Panc1 (cell line): ENCODE measurements around the gene PBRM1. TPM values are rescaled to one million over a fixed set of nuclear protein-coding genes. Genes with fewer than 3 reads are reported as not detected.

Source experiments
- ATAC-seq: fragments of 200-7000 bp; cut with Tn5 transposase; 2 replicates; pipeline ENCODE4 v1.9.1; 2020; ENCODE audit warnings: mild to moderate bottlenecking, moderate library complexity
- BruUV-seq: library from RNA; stranded (reverse); fragments of 400-500 nt; replicated peaks from 2 replicates; lab custom pipeline; 2021; lab: Mats Ljungman, UMichigan
- CTCF ChIA-PET: fragments of 300-600 bp; sonication (Branson Sonifier 250); formaldehyde crosslinking; loops from one replicate; lab custom pipeline; 2022; ENCODE audit warnings: antibody characterized with exemption; lab: Charles Lee
- POLR2A ChIA-PET: fragments of 300-600 bp; sonication (Branson Sonifier 250); formaldehyde crosslinking; loops from one replicate; lab custom pipeline; 2022; ENCODE audit warnings: antibody characterized with exemption; lab: Charles Lee
- DNase-seq: peaks from one replicate; pipeline ENCODE4 v3.0.0-alpha.2; 2010; ENCODE audit warnings: low read depth, low spot score
- H3K27ac ChIP-seq: 2 replicates; pipeline ENCODE4 v1.5.1; 2011; ENCODE audit warnings: mild to moderate bottlenecking, low read length, inconsistent platforms
- H3K27me3 ChIP-seq: fragments of 200-500 bp; sonication (Bioruptor generic); 2 replicates; pipeline ENCODE4 v1.6.0; 2014; ENCODE audit warnings: low read length, inconsistent platforms; ENCODE audit not compliant: control insufficient read depth, insufficient read depth
- H3K36me3 ChIP-seq: fragments of 200-500 bp; sonication (Bioruptor generic); 2 replicates; pipeline ENCODE4 v1.5.1; 2014; ENCODE audit warnings: inconsistent platforms, mild to moderate bottlenecking, low read length, moderate library complexity; ENCODE audit not compliant: control insufficient read depth, insufficient read depth
- H3K4me1 ChIP-seq: 2 replicates; pipeline ENCODE4 v1.5.1; 2011; ENCODE audit warnings: inconsistent platforms, mild to moderate bottlenecking, low read length, moderate library complexity; ENCODE audit not compliant: control insufficient read depth, insufficient read depth
- H3K4me3 ChIP-seq, 2 experiments: 2 replicates each; pipeline ENCODE4 v1.5.1; 2011 to 2012; ENCODE audit warnings: low read depth in 2 of 2, low read length in 2 of 2, mild to moderate bottlenecking in 2 of 2, inconsistent platforms in 1 of 2, moderate library complexity in 1 of 2
- H3K9me3 ChIP-seq: fragments of 200-500 bp; sonication (Bioruptor generic); 2 replicates; pipeline ENCODE4 v1.5.1; 2014; ENCODE audit warnings: low read depth, mild to moderate bottlenecking, inconsistent platforms, low read length, moderate library complexity; ENCODE audit not compliant: control insufficient read depth, insufficient read depth
- POLR2AphosphoS5 ChIP-seq: IDR thresholded peaks from 2 replicates; pipeline ENCODE4 v1.6.1; 2012; ENCODE audit warnings: mild to moderate bottlenecking, low read depth, low read length, moderate library complexity
- REST ChIP-seq, 2 experiments: IDR thresholded peaks; 2 replicates each; pipeline ENCODE4 v1.6.1; 2011 to 2012; ENCODE audit warnings: low read depth in 2 of 2, control low read depth in 1 of 2, low read length in 1 of 2, mild to moderate bottlenecking in 1 of 2, moderate library complexity in 1 of 2; ENCODE audit not compliant: insufficient read depth in 1 of 2
- SIN3A ChIP-seq: IDR thresholded peaks from 2 replicates; pipeline ENCODE4 v1.6.1; 2012; ENCODE audit warnings: low read depth, mild to moderate bottlenecking, low read length, moderate library complexity, borderline replicate concordance; ENCODE audit not compliant: insufficient read depth
- TCF7L2 ChIP-seq: IDR thresholded peaks from 2 replicates; pipeline ENCODE4 v1.6.1; 2011; ENCODE audit warnings: mild to moderate bottlenecking, low read depth, low read length, inconsistent platforms
- in situ Hi-C: cut with HindIII; loops from 2 replicates; pipeline ENCODE4 v1.10.0; 2016; ENCODE audit warnings: low sequenced_read_pairs, low pct_unique_long_range_greater_than_20kb
- intact Hi-C: fragments of 100-400 bp; cut with micrococcal nuclease; formaldehyde crosslinking; loops from one replicate; pipeline ENCODE4 v1.10.0; 2022; ENCODE audit not compliant: unreplicated experiment
- total RNA-seq: library from RNA; stranded (reverse); gene quantifications from one replicate; pipeline ENCODE4 v1.2.1, GENCODE V29; 2021; ENCODE audit not compliant: unreplicated experiment
- TF ChIP-seq, protein P1 (sequence below): fragments of 450-650 bp; IDR thresholded peaks from 2 replicates; pipeline ENCODE4 v1.5.1; 2017; ENCODE audit warnings: mild to moderate bottlenecking

The PBRM1 gene
- total RNA-seq, 1 experiment from 2014 or later = 43.5 TPM

GRCh38 chr3:52636673-52637072, 49.0 kb downstream of the PBRM1 start:
- ChIA-PET POLR2A (interaction anchor here (0.6 kb wide), 1 partner anchor 21 kb away, joined by 3 read pairs; no protein-coding TSS in a partner anchor), CTCF (no interaction called here)
- no peak overlapping the region for H3K27ac ChIP-seq
- H3K9me3 ChIP-seq = no peaks in the 10 kb centered on the region
- in situ Hi-C loops (no loop called here), intact Hi-C loops (no loop called here)
- TF ChIP-seq, protein P1, sequence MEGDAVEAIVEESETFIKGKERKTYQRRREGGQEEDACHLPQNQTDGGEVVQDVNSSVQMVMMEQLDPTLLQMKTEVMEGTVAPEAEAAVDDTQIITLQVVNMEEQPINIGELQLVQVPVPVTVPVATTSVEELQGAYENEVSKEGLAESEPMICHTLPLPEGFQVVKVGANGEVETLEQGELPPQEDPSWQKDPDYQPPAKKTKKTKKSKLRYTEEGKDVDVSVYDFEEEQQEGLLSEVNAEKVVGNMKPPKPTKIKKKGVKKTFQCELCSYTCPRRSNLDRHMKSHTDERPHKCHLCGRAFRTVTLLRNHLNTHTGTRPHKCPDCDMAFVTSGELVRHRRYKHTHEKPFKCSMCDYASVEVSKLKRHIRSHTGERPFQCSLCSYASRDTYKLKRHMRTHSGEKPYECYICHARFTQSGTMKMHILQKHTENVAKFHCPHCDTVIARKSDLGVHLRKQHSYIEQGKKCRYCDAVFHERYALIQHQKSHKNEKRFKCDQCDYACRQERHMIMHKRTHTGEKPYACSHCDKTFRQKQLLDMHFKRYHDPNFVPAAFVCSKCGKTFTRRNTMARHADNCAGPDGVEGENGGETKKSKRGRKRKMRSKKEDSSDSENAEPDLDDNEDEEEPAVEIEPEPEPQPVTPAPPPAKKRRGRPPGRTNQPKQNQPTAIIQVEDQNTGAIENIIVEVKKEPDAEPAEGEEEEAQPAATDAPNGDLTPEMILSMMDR = no peak
- no peak for TF ChIP-seq POLR2AphosphoS5
- TF ChIP-seq REST (IDR thresholded peaks at IDR 0.05; ENCODE audit: insufficient read depth in 1 of 2, low read depth in 2 of 2, low read length in 1 of 2) = no peak
- no peak for TF ChIP-seq SIN3A
- no peak for TF ChIP-seq TCF7L2
- no peaks in the 10 kb centered on the region for H3K4me1 ChIP-seq
- no peak overlapping the region for H3K4me3 ChIP-seq
- DNase-seq (no peak), ATAC-seq (no peak)
- BruUV-seq = no TSS peak
- no peaks in the 10 kb centered on the region for H3K27me3 ChIP-seq
- peaks cover 6% of the 10 kb centered on the region for H3K36me3 ChIP-seq

- Histone ChIP-seq H3K4me1 (no peaks in the 10 kb centered on the region), H3K9me3 (no peaks in the 10 kb centered on the region), H3K27me3 (no peaks in the 10 kb centered on the region), H3K4me3 (no peak overlapping the region), H3K36me3 (peaks cover 6% of the 10 kb centered on the region), H3K27ac (no peak overlapping the region)
- no TSS peak for BruUV-seq
- DNase-seq (no peak), ATAC-seq (no peak)
- TF ChIP-seq, protein P1 = no peak
- TF ChIP-seq TCF7L2 = no peak
- no peak for TF ChIP-seq REST (IDR thresholded peaks at IDR 0.05; ENCODE audit: insufficient read depth in 1 of 2, low read depth in 2 of 2, low read length in 1 of 2)
- TF ChIP-seq POLR2AphosphoS5 = no peak
- POLR2A ChIA-PET = no interaction called here
- in situ Hi-C loops (no loop called here), intact Hi-C loops (no loop called here)
- CTCF ChIA-PET = no interaction called here
These were observed 51.9 kb downstream of the PBRM1 start for GRCh38 chr3:52633786-52634185.
